Stimulated activated CD8-positive, alpha-beta memory T cell treated with anti-CD3 and anti-CD28 coated beads, Interleukin-12 subunit alpha, Interleukin-12 subunit beta, amount 100 ng/mL, for 24 hours (primary cell): Measurements from ENCODE around the gene IRS1.

Source experiments
- DNase-seq: peaks from one replicate; pipeline ENCODE4 v3.0.0-alpha.2; 2020; ENCODE audit errors: extremely low read depth

Gene IRS1

GRCh38 chr2:226790011-226790410, 9.6 kb downstream of the IRS1 start:
- DNase-seq: no peak

GRCh38 chr2:226788881-226789490, 10.6 kb downstream of the IRS1 start:
- no peak for DNase-seq

GRCh38 chr2:226788064-226788463, 11.6 kb downstream of the IRS1 start:
- no peak for DNase-seq

- no peak for DNase-seq
These were observed 15.7 kb downstream of the IRS1 start for GRCh38 chr2:226783885-226784284.

GRCh38 chr2:226782092-226782713, 17.4 kb downstream of the IRS1 start:
- no peak for DNase-seq

GRCh38 chr2:226780431-226780830, 19.2 kb downstream of the IRS1 start:
- DNase-seq: no peak

- DNase-seq: no peak
These were observed 22.0 kb downstream of the IRS1 start for GRCh38 chr2:226777611-226778010.

- DNase-seq: no peak
These were observed 23.5 kb downstream of the IRS1 start for GRCh38 chr2:226776104-226776503.

- DNase-seq: no peak
These were observed 24.5 kb downstream of the IRS1 start for GRCh38 chr2:226775032-226775509.

GRCh38 chr2:226773291-226773690, 26.3 kb downstream of the IRS1 start:
- DNase-seq: no peak

- no peak for DNase-seq
These were observed 27.0 kb downstream of the IRS1 start for GRCh38 chr2:226772389-226773179.

GRCh38 chr2:226771067-226771466, 28.6 kb downstream of the IRS1 start:
- DNase-seq: no peak

- DNase-seq: no peak
These were observed 32.4 kb downstream of the IRS1 start for GRCh38 chr2:226767056-226767813.

GRCh38 chr2:226766352-226767055, 33.1 kb downstream of the IRS1 start:
- DNase-seq: no peak

GRCh38 chr2:226763320-226763719, 36.3 kb downstream of the IRS1 start:
- DNase-seq: no peak

- DNase-seq: no peak
These were observed 38.4 kb downstream of the IRS1 start for GRCh38 chr2:226761195-226761583.

GRCh38 chr2:226760412-226761194, 39.0 kb downstream of the IRS1 start:
- no peak for DNase-seq

GRCh38 chr2:226759768-226760167, 39.9 kb downstream of the IRS1 start:
- no peak for DNase-seq

- no peak for DNase-seq
These were observed 40.5 kb downstream of the IRS1 start for GRCh38 chr2:226758921-226759640.

GRCh38 chr2:226756131-226756530, 43.5 kb downstream of the IRS1 start:
- DNase-seq: no peak
